ENCODE data around the gene DCLK1.

GRCh38 chr13:35979361-35979951, 151.7 kb downstream of the DCLK1 start:
- TF ChIP-seq POLR2A (IDR thresholded peaks at IDR 0.05; ENCODE audit: low read length) (no peak), GATA1 (IDR thresholded peaks at IDR 0.05; ENCODE audit: low read depth, low read length) (no peak)

All from erythroblast (primary cell).